Memory B cell (primary cell): ENCODE data around the gene ADORA1.
A peak's percentile ranks its signal among the peaks of the same experiment; 100 is the strongest.

Experiments
- ATAC-seq: fragments of 150-1000 bp; cut with Tn5 transposase; 2 replicates; pipeline ENCODE4 v1.10.0; 2021; ENCODE audit warnings: low read depth, mild to moderate bottlenecking, moderate library complexity
- DNase-seq, 2 donors: peaks; one replicate each; pipeline ENCODE4 v3.0.0; 2022; ENCODE audit warnings: low spot score in 2 of 2
- H3K27ac Mint-ChIP-seq: one replicate; pipeline ENCODE4 v1.8.0; 2022; ENCODE audit warnings: mild to moderate bottlenecking, moderate library complexity, mixed read lengths
- H3K27me3 Mint-ChIP-seq: one replicate; pipeline ENCODE4 v1.8.0; 2022; ENCODE audit warnings: mixed read lengths
- H3K36me3 Mint-ChIP-seq: one replicate; pipeline ENCODE4 v1.8.0; 2022; ENCODE audit warnings: mild to moderate bottlenecking, mixed read lengths
- H3K4me1 Mint-ChIP-seq: one replicate; pipeline ENCODE4 v1.8.0; 2022; ENCODE audit warnings: mixed read lengths
- H3K4me3 Mint-ChIP-seq: one replicate; pipeline ENCODE4 v1.8.0; 2022; ENCODE audit warnings: mild to moderate bottlenecking, moderate library complexity, mixed read lengths
- H3K9me3 Mint-ChIP-seq: one replicate; pipeline ENCODE4 v1.8.0; 2022; ENCODE audit warnings: mixed read lengths

ADORA1 gene

DNA sequence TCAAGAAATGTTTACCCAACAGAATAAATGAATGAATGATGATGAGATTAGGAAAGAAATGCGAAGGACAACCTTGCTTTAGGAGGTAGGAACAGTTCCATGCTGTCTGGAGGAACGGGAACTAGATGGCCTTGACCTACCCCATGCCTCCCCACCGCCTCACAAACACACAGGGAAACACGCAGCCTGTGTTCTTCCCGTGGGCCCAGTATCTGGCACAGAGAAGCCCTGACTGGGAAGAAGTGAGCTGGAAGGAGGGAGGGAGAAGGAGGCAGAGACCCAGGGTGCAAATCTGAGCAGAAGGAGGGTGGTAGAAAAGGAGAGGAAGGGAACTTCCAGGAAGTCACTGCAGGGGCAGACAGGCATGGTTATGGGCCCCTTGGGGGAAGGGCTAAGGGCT, 3.5 kb upstream of the ADORA1 start:
- H3K36me3 Mint-ChIP-seq: no peaks in the 10 kb centered on the region
- no peak overlapping the region for H3K27ac Mint-ChIP-seq
- DNase-seq: no peak
- ATAC-seq: no peak
- H3K4me1 Mint-ChIP-seq: peaks cover 13% of the 10 kb centered on the region
- no peak overlapping the region for H3K4me3 Mint-ChIP-seq
- H3K27me3 Mint-ChIP-seq: peaks cover 37% of the 10 kb centered on the region
- no peaks in the 10 kb centered on the region for H3K9me3 Mint-ChIP-seq

DNA sequence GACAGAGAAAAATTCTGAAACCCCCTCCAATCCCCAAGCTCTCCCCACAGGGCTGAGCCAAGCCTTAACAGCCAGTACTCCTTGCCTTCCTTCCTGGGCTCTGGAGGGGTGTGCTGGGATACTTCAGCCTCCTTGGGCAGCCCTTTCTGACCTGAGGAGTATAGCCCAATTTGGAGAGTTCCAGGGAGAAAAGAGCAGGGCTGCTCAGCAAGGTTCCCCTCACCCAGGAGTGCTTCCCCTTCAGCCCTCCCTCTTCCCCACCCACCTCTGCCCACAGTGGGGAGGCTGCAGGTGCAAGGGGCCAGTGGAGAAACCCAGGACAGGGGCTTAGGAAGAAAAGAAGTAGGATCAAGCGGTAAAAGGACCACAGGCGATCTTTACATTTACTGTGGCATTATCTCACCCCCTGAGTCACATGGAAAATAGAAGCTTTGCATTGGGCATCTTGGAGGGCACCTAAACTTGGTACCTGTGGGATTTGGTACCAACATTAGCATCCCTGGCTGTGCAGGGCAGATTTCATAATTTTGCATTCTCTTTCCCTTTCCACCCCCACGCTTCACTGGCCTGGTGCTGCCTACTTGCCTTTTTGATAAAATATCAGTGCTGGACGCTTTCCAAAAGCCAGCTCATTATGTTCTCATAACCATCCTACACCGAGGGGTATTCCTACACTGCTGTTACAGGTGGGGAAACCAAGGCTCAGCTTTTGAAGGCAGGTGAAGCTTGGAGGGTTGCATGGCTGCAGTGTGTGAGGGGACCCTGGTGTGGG, 2.8 kb upstream of the ADORA1 start:
- Mint-ChIP-seq H3K27ac (no peak overlapping the region), H3K4me1 (peaks cover 13% of the 10 kb centered on the region), H3K27me3 (peaks cover 38% of the 10 kb centered on the region), H3K4me3 (no peak overlapping the region), H3K9me3 (no peaks in the 10 kb centered on the region), H3K36me3 (no peaks in the 10 kb centered on the region)
- no peak for DNase-seq
- no peak for ATAC-seq

DNA sequence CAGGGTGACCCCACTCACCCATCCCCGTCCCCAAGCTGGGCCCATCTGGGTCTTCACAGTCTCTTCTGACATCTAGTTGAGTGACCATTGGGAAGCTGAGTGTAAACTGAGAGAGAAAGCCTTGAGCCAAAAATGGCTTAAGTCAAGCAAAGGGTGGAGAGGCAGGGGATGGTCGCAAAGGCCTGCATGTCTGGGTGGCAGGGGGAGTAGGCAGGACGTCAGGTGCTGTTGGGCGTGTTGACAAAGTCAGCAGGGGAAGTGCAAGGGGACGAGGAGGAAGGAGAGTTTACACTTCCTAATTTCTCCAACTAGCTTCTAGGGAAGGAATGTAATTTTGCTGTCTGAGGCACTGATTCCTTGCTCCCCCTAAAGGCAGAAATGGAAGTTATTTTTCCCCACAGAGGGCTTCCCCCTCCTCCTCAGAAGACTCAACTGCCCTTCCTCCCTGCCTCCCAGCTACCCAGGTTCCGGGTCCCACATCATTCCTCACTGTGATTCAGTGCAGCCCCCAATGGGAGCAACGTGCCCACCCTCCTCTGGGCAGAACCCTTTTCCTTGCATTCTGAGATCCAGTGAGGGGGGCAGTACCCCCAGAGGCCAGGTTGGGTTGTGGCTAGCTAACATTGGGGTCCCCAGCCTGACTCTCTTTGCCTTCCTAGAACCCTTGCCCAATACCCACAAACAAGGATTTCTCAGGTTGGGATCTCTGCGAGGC, 1.2 kb upstream of the ADORA1 start:
- Mint-ChIP-seq H3K36me3 (no peaks in the 10 kb centered on the region), H3K27me3 (peaks cover 27% of the 10 kb centered on the region), H3K27ac (no peak overlapping the region), H3K9me3 (no peaks in the 10 kb centered on the region), H3K4me1 (peaks cover 13% of the 10 kb centered on the region), H3K4me3 (no peak overlapping the region)
- no peak for DNase-seq
- ATAC-seq: no peak

DNA sequence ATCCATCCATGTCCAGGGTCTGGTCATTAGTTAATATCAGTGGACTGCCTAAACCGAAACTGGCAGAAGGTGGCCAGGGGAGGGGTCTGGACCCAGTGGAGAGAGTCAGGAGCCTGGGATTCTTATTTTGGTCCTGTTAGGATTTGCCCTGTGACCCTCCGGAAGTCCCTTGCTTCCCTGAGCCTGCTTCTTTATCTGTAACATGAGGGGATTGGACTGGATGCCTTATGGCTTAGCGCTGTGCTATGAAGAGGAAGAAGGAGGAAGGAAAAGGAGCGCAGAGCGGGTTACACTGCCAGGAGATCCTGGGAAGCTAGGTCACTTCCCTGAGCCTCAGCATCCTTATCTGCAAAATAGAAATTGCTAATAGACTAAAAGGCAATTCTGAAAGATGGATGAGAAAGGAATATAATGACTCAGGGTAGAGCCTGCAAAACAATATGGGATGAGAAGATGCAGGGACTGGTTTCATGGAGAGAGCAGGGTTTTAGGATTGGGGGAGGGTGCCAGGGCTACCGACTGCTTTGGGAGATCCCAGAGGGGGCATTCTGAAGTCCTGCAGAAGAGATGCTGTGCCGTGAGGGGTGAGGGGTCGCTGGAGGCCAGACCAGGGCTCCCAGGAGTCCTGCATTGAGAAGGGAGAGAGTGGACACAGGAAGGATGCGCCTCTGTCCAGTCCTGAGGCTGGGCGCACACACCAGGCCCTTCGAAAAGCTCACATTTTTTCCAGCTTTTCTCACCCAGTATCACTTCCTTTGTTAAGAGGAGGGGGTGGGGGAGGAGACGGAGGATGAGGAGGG, 460 bp upstream of the ADORA1 start:
- Mint-ChIP-seq H3K4me3 (peak overlapping the region; percentile 0), H3K27me3 (peaks cover 24% of the 10 kb centered on the region), H3K9me3 (no peaks in the 10 kb centered on the region), H3K36me3 (no peaks in the 10 kb centered on the region), H3K27ac (no peak overlapping the region), H3K4me1 (peaks cover 10% of the 10 kb centered on the region)
- ATAC-seq: no peak
- no peak for DNase-seq

DNA sequence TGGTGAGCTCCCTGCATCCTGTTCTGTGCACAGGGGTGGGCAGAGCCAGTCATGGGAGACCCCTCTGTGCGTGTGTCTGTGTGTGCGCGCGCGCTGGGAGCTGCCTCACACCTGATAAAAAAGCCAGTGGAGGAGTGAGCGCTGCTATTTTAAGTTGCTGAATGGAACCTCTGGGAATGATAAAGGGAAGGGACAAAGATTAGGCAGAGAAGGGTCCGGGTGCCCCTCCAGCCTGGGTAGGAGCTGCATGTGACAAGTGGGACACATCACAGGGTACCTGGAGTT, 847 bp downstream of the ADORA1 start:
- H3K27ac Mint-ChIP-seq: no peak overlapping the region
- peaks cover 10% of the 10 kb centered on the region for H3K4me1 Mint-ChIP-seq
- no peaks in the 10 kb centered on the region for H3K36me3 Mint-ChIP-seq
- ATAC-seq (no peak), DNase-seq (no peak)
- H3K27me3 Mint-ChIP-seq: peaks cover 21% of the 10 kb centered on the region
- H3K4me3 Mint-ChIP-seq: no peak overlapping the region
- H3K9me3 Mint-ChIP-seq: no peaks in the 10 kb centered on the region

DNA sequence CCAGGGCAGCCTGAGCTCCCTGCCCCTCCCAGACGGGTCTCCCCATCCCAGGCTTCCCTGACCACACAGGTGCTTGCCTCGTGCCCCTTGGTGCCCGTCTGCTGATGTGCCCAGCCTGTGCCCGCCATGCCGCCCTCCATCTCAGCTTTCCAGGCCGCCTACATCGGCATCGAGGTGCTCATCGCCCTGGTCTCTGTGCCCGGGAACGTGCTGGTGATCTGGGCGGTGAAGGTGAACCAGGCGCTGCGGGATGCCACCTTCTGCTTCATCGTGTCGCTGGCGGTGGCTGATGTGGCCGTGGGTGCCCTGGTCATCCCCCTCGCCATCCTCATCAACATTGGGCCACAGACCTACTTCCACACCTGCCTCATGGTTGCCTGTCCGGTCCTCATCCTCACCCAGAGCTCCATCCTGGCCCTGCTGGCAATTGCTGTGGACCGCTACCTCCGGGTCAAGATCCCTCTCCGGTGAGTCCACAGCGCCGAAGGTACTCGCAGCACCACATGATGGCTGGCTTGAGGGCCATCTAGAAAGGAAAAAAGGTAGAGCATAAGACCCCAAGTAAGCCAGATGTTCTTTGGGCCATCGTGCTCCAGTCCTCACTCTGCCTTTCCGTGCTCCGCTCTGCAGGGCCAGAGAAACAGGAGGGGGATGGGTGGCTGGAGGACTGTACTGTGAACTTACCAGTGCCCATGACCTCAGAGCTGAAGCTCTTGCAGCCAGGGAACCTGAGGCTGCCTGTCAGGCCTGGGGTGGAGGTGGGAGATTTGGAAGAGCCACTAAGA, 1.4 kb downstream of the ADORA1 start:
- no peak overlapping the region for H3K4me3 Mint-ChIP-seq
- peaks cover 19% of the 10 kb centered on the region for H3K27me3 Mint-ChIP-seq
- no peak for ATAC-seq
- H3K4me1 Mint-ChIP-seq: peaks cover 8% of the 10 kb centered on the region
- H3K36me3 Mint-ChIP-seq: no peaks in the 10 kb centered on the region
- DNase-seq: no peak
- no peaks in the 10 kb centered on the region for H3K9me3 Mint-ChIP-seq
- H3K27ac Mint-ChIP-seq: no peak overlapping the region

DNA sequence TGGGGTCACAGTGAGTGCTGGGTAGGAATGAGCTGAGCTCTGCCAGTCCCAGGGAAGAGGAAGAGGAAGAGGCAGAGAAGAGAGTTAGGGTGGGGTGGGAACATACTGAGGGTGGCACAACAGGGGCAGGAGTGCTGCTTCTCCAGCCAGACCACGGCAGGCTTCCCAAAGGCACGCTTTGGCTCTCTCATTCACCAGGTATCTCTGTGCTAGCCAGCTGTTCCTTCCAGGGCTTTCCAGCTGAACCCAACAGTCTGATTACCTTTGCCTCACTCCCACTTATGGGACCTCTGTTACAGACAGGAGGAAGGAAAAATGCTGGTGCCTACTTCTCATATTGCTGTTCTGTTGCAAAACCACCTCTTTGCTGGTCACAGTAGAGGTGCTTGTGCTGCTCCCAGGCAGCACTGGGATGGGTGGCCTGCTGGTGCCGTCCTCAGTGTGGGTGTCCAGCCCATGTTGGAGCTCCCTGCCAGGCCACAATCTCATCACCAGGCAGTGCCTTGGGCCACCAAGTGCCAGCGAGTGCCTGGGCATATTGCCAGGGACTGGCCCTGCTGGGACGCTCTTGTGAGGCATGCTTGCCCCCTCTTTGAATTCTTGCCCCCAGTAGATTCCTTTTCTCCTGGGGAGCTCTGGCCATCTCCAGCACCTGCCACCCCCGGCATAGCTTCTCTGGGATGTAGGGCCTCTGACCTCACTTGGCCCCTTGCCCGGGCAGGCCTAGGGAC, 2.1 kb downstream of the ADORA1 start:
- Mint-ChIP-seq H3K36me3 (no peaks in the 10 kb centered on the region), H3K27ac (no peak overlapping the region), H3K4me3 (no peak overlapping the region), H3K9me3 (no peaks in the 10 kb centered on the region), H3K27me3 (peaks cover 15% of the 10 kb centered on the region), H3K4me1 (peaks cover 8% of the 10 kb centered on the region)
- ATAC-seq (no peak), DNase-seq (no peak)

DNA sequence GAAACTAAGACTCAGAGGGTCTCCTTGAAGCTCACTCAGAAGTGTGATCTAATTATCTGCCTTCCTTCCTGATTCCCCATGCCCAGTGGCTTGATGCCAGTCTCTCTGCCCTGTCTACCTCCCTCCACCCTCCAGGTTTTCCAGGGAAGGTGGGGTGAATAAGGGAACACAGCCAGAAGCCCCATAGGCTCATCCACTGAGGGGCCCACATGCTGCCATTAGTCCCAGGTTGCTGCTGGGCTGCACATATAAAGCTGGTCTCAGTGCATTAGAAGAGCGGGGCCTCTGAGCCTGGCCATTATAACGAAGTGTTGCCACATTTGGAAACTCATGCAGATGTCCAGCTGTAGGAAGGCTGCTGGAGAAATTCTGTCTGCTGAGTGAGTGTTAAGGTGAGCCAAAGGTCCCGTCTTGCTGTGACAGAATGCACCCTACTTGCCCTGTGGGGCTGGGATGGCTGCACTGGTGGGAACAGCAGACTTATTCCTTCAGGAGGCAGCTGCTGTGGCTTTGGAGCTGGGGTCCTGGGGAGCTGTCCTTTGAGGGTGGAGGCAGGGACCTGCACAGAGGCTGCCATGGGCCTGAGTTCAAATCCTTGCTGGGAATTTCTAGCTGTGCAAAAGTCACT, 2.9 kb downstream of the ADORA1 start:
- ATAC-seq (no peak), DNase-seq (no peak)
- Mint-ChIP-seq H3K9me3 (no peaks in the 10 kb centered on the region), H3K27ac (no peak overlapping the region), H3K4me1 (peaks cover 8% of the 10 kb centered on the region), H3K27me3 (peaks cover 15% of the 10 kb centered on the region), H3K4me3 (no peak overlapping the region), H3K36me3 (no peaks in the 10 kb centered on the region)

DNA sequence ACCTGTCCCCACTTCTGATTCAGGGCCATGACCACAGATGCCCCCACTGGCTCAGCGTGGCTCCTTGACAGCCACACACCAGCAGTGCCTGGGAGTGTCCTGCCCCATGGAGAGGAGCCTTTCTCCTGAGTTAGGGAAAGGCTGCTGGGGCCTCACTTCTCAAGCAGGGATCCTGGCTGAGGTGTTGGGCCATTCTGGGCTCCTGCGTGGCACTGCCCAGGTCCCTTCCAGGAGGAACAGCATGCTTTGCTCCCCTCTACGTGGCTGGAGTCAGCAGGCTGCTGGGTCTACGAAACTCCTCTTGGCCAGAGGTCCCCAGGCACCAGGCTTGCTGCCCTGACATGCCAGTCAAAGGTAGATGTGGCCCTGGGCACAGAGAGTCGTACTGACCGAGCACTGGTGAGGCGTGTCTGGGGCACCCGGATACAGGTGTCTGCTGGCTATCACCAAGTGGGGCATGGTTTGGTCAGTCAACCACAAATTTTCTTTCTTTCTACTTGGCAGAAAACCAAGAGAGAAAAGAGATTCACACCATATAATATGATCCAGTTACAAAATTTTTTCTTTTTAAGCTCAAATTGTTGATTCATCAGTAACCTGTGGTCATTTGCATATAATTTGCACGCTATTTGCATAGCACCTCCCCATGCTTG, 4.1 kb downstream of the ADORA1 start:
- DNase-seq: no peak
- H3K4me1 Mint-ChIP-seq: peaks cover 11% of the 10 kb centered on the region
- no peak overlapping the region for H3K27ac Mint-ChIP-seq
- H3K36me3 Mint-ChIP-seq: no peaks in the 10 kb centered on the region
- ATAC-seq: no peak
- no peak overlapping the region for H3K4me3 Mint-ChIP-seq
- H3K27me3 Mint-ChIP-seq: peaks cover 18% of the 10 kb centered on the region
- no peaks in the 10 kb centered on the region for H3K9me3 Mint-ChIP-seq

DNA sequence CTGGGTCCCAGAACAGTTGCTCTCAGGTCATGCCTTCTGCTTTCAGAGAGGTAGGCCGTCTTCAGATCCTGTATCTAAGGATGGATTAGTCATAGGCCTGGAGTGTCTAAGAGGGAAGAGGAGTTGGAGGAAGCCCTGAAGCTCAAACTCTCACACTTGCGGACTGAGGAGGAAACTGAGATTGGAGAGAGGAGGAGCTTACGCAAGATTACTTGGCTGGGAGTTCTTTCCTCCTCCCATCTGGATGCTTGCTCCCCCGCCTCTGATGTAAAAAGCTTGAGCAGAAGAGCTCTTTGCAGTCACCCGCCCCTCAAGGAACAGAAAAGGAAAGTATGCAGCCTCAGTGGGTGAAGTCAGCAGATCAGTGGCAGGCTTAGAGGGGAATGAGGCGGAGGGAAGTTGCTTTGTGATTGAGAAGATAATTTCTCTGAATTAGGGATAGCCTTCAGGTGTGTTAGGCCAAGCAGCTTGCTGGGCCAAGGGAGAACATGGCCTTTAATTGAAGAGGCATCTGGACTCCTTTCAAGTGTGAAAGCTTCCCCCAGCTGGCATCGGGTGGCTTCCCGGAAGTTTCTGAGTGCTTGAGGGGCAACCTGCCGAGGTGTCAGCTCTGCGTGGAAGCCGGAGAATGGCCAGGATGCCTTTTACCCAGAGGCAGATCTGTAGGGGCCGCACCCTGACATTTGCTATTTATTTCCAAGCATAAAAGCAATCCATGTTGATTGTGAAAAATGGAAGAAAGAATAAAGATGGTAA, 6.6 kb downstream of the ADORA1 start:
- H3K27ac Mint-ChIP-seq: no peak overlapping the region
- no peaks in the 10 kb centered on the region for H3K9me3 Mint-ChIP-seq
- H3K4me3 Mint-ChIP-seq: no peak overlapping the region
- H3K4me1 Mint-ChIP-seq: peaks cover 6% of the 10 kb centered on the region
- ATAC-seq: no peak
- no peak for DNase-seq
- H3K36me3 Mint-ChIP-seq: no peaks in the 10 kb centered on the region
- H3K27me3 Mint-ChIP-seq: peaks cover 13% of the 10 kb centered on the region

DNA sequence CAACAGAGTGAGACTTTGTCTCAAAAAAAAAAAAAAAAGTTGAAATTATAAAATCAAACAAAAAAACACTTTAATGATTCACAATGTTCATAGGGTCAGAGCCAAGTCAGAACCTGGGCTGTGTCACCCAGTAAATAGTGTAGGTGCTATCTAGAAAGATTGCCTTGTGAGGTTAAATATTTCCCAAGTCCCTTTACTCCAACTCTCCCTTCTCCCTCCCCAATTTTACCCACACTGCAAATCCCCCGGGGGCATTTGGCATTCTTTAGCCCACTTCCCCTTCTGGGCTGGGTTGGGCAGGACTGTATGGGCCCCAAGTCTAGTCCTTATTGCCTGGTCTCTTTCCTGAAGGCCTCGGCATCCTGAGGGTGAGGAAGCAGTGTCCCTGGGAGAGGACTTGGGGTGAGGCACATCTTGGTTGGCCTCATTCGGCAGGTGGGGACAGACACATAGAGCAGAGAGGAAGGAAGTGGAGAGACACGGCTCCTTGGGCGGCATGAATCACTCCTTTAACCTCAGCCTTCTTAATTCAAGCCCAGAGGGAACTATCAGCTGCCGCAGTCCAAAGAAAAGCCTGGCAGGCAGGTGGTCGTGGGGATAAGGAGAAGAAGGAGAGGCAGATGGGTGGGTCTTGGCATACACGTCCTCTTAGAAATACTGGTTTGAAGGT, 8.2 kb downstream of the ADORA1 start:
- peaks cover 6% of the 10 kb centered on the region for H3K4me1 Mint-ChIP-seq
- H3K27me3 Mint-ChIP-seq: peaks cover 12% of the 10 kb centered on the region
- no peaks in the 10 kb centered on the region for H3K36me3 Mint-ChIP-seq
- H3K9me3 Mint-ChIP-seq: no peaks in the 10 kb centered on the region
- H3K27ac Mint-ChIP-seq: no peak overlapping the region
- no peak overlapping the region for H3K4me3 Mint-ChIP-seq
- DNase-seq (no peak), ATAC-seq (peak; percentile 21)
